Measurements from ENCODE around the gene PAFAH1B2.
"Not testable (repeated sequence)": the region's sequence is repeated elsewhere in the genome, so short reads cannot be mapped to it uniquely, and the experiment has no call there.

PAFAH1B2 gene

DNA sequence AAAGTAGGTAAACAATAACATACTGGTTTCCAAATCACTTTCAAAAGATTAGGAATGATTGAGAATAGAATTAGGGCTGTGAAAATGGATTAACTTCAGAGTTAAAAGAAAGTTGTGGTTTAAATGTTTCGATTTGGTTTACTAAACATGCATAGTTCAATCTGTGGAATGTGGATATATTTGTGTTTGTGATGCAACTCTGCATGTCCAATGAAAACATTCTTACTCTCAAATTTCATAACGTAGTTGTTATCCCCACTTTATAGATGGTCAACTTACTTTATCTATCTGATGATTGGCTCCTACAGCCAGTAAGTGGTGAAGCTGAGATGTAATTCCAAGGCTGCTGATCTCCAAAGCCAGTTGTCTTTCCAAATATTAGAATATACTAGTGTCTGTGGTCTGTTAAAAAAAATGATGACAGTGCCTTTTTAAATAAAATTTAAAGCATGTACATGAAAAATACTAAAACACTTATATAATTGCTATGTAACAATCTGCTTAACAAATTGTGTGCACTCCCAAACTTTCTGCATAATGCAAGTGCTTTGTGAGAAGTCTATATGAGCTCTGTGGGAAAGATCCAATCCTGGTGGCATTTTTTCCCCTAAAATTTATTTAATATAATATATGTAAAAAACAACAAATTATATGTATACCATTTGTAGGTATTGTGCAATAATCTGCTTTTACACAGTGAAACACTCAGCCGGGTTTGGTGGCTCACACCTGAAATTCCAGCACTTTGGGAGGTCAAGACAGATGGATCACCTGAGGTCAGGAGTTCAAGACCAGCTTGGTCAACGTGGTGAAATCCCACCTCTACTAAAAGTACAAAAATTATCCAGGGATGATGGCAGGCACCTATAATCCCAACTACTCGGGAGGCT is 36.1 kb upstream of the PAFAH1B2 start:
- no peak for TF ChIP-seq TAF1 (IDR thresholded peaks at IDR 0.05; ENCODE audit: borderline replicate concordance, low read depth, low read length)
- no peak for TF ChIP-seq POLR2A (IDR thresholded peaks at IDR 0.05; ENCODE audit: low read depth, low read length)
- TF ChIP-seq POLR2AphosphoS5 (IDR thresholded peaks at IDR 0.05; ENCODE audit: low read depth, low read length) = no peak
- DNase-seq (ENCODE audit: insufficient read length) = no peak

GRCh38 chr11:117110294-117110950 is 33.7 kb upstream of the PAFAH1B2 start:
- FAIRE-seq (no peak), DNase-seq (ENCODE audit: insufficient read length) (no peak)
- TF ChIP-seq POLR2A (IDR thresholded peaks at IDR 0.05; ENCODE audit: low read depth, low read length) (no peak), TAF1 (IDR thresholded peaks at IDR 0.05; ENCODE audit: borderline replicate concordance, low read depth, low read length) (no peak), POLR2AphosphoS5 (IDR thresholded peaks at IDR 0.05; ENCODE audit: low read depth, low read length) (no peak)

More for the DNA sequence above, 36.1 kb upstream of the PAFAH1B2 start:
- no peak for FAIRE-seq

DNA sequence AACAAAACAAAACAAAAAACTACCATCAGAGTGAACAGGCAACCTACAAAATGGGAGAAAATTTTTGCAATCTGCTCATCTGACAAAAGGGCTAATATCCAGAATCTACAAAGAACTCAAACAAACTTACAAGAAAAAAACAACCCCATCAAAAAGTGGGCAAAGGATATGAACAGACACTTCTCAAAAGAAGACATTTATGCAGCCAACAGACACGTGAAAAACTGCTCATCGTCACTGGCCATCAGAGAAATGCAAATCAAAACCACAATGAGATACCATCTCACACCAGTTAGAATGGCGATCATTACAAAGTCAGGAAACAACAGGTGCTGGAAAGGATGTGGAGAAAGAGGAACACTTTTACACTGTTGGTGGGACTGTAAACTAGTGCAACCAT is 31.6 kb upstream of the PAFAH1B2 start:
- not testable (repeated sequence) for FAIRE-seq; DNase-seq (ENCODE audit: insufficient read length)

GRCh38 chr11:117112939-117113338 is 31.1 kb upstream of the PAFAH1B2 start:
- not testable (repeated sequence) for FAIRE-seq; DNase-seq (ENCODE audit: insufficient read length)

GRCh38 chr11:117117681-117118080 is 26.4 kb upstream of the PAFAH1B2 start:
- DNase-seq (ENCODE audit: insufficient read length) = no peak
- peak; percentile 9 for FAIRE-seq
- no peak for TF ChIP-seq TAF1 (IDR thresholded peaks at IDR 0.05; ENCODE audit: borderline replicate concordance, low read depth, low read length)
- no peak for TF ChIP-seq POLR2AphosphoS5 (IDR thresholded peaks at IDR 0.05; ENCODE audit: low read depth, low read length)
- TF ChIP-seq POLR2A (IDR thresholded peaks at IDR 0.05; ENCODE audit: low read depth, low read length) = no peak

- no peak for DNase-seq (ENCODE audit: insufficient read length)
- FAIRE-seq = no peak
- TF ChIP-seq TAF1 (IDR thresholded peaks at IDR 0.05; ENCODE audit: borderline replicate concordance, low read depth, low read length) = no peak
- TF ChIP-seq POLR2A (IDR thresholded peaks at IDR 0.05; ENCODE audit: low read depth, low read length) = no peak
- no peak for TF ChIP-seq POLR2AphosphoS5 (IDR thresholded peaks at IDR 0.05; ENCODE audit: low read depth, low read length)
These were observed 22.9 kb upstream of the PAFAH1B2 start for GRCh38 chr11:117121176-117121575.

GRCh38 chr11:117122556-117122955 is 21.5 kb upstream of the PAFAH1B2 start:
- TF ChIP-seq TAF1 (IDR thresholded peaks at IDR 0.05; ENCODE audit: borderline replicate concordance, low read depth, low read length) = no peak
- FAIRE-seq (no peak), DNase-seq (ENCODE audit: insufficient read length) (no peak)

DNA sequence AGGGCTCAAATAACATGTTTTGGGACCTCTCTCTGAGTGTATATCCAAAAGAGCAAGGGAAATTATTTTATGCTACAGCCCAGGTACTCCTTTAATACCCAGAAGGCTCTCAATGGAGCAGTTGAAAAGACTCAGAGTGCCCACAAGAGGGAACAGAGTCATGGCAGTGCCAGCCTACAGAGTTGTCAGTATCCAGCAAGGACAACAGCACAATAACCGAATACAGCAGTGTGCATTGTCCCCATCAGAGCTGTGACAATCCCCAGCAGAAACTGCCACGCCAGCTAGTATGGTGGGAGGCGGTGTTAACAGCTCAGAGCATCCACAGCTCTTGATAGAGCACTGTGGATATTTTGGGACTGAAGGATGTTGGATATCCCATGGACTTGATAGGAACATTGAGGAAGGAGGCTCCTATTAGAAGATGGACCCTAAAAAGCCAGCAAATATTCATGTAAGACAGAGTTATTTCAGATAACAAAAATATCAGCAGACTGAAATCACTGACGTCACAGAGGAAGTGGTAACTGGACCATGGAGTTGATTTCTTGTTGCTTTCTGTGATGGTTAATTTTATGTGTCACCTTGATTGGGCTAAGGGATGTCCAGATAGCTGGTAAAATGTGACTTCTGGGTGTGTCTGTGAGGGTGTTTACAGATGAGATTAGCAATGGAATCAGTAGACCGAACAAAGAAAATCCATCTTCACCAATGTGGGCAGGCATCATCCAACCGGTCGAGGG is 17.7 kb upstream of the PAFAH1B2 start:
- no peak for FAIRE-seq
- TF ChIP-seq POLR2AphosphoS5 (IDR thresholded peaks at IDR 0.05; ENCODE audit: low read depth, low read length) = no peak
- TF ChIP-seq POLR2A (IDR thresholded peaks at IDR 0.05; ENCODE audit: low read depth, low read length) = no peak

DNA sequence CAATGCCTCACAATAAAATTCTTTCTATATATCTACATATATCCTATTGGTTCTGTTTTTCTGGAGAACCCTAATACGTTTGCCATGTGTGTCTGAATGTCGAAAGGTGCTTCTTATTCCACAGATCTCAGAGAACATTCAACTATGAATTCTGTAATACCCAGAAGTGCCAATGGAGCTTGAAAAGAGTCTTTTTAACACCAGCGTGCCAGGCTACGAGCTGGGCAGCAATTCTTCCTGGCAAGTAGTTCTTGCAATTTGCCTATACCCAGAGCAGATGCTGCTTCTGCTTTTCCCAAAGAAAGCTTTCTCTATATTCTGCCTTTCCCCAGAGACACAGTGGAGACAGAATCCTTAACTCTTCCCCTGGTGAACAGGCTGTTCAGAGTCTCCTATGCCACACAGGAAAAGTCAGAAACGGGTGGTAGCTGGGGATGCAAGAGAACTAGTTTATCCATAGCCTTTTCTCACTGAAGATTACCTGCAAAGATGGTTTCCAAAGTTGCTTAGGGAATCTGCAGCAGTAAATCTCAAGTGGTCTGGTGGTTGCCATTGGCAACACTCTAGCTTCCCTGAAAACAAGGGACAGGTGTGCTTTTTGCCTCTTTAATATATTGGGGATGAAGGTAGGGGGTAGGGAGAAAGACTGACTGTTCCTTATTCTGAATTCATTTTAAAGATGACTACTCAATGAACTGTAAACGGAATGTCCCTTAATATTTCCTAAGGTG is 16.8 kb upstream of the PAFAH1B2 start:
- no peak for TF ChIP-seq POLR2AphosphoS5 (IDR thresholded peaks at IDR 0.05; ENCODE audit: low read depth, low read length)
- TF ChIP-seq TAF1 (IDR thresholded peaks at IDR 0.05; ENCODE audit: borderline replicate concordance, low read depth, low read length) = no peak
- no peak for TF ChIP-seq POLR2A (IDR thresholded peaks at IDR 0.05; ENCODE audit: low read depth, low read length)
- no peak for FAIRE-seq
- no peak for DNase-seq (ENCODE audit: insufficient read length)

More for the DNA sequence above, 17.7 kb upstream of the PAFAH1B2 start:
- no peak for DNase-seq (ENCODE audit: insufficient read length)

GRCh38 chr11:117128289-117128688 is 15.8 kb upstream of the PAFAH1B2 start:
- TF ChIP-seq POLR2AphosphoS5 (IDR thresholded peaks at IDR 0.05; ENCODE audit: low read depth, low read length) = no peak
- no peak for TF ChIP-seq TAF1 (IDR thresholded peaks at IDR 0.05; ENCODE audit: borderline replicate concordance, low read depth, low read length)
- TF ChIP-seq POLR2A (IDR thresholded peaks at IDR 0.05; ENCODE audit: low read depth, low read length) = no peak
- FAIRE-seq = no peak
- DNase-seq (ENCODE audit: insufficient read length) = no peak

DNA sequence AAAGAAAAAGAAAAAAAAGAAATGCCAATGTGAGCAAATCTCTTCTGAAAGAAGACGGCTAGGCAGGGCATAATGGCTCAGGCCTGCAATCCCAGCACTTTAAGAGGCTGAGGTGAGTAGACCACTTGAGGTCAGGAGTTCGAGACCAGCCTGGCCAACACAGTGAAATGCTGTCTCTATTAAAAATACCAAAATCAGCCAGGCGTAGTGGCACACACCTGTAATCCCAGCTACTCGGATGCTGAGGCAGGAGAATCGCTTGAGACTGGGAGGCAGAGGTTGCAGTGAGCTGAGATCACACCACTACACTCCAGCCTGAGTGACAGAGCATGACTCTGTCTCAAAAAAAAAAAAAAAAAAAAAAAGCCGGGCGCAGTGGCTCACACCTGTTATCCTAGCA is 13.7 kb upstream of the PAFAH1B2 start:
- not testable (repeated sequence) for FAIRE-seq; DNase-seq (ENCODE audit: insufficient read length)

DNA sequence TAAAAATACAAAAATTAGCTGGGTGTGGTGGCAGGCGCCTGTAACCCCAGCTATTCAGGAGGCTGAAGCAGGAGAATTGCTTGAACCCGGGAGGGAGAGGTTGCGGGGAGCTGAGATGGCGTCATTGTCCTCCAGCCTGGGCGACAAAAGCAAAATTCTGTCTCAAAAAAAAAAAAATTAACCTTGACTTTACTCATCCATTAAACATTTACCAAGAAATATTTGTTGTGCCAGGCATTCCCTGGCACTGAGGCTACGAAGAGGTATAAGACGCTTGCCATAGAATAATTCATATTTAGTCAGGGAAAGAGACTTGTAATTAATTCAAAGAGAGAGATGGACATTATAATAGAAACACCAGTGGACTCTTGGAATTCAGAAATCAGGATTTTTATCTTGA is 13.2 kb upstream of the PAFAH1B2 start:
- no peak for TF ChIP-seq TAF1 (IDR thresholded peaks at IDR 0.05; ENCODE audit: borderline replicate concordance, low read depth, low read length)
- TF ChIP-seq POLR2A (IDR thresholded peaks at IDR 0.05; ENCODE audit: low read depth, low read length) = no peak
- no peak for TF ChIP-seq POLR2AphosphoS5 (IDR thresholded peaks at IDR 0.05; ENCODE audit: low read depth, low read length)
- FAIRE-seq (no peak), DNase-seq (ENCODE audit: insufficient read length) (no peak)

Measured in GM12892 (cell line).